Mesenchymal stem cell (in vitro differentiated cells and primary cell): ENCODE measurements around the gene PGC.

Experiments
- DNase-seq: peaks from one replicate; pipeline ENCODE4 v3.0.0-alpha.2; 2013
- H2AFZ ChIP-seq: one replicate; pipeline ENCODE4 v1.6.1; 2013; ENCODE audit warnings: low read depth, mild to moderate bottlenecking, control low read depth, inconsistent platforms, low read length, moderate library complexity
- H2AK5ac ChIP-seq: 2 replicates; pipeline ENCODE4 v1.6.1; 2013; ENCODE audit warnings: low read length, moderate library complexity, mild to moderate bottlenecking, inconsistent platforms; ENCODE audit not compliant: severe bottlenecking
- H2BK120ac ChIP-seq: one replicate; pipeline ENCODE4 v1.6.1; 2013; ENCODE audit warnings: low read depth, mild to moderate bottlenecking, inconsistent platforms, low read length, moderate library complexity
- H2BK12ac ChIP-seq, 2 experiments: one replicate each; pipeline ENCODE4 v1.6.1; 2013; ENCODE audit warnings: inconsistent platforms in 2 of 2, low read length in 2 of 2, mild to moderate bottlenecking in 2 of 2, moderate library complexity in 2 of 2, control low read depth in 1 of 2
- H2BK15ac ChIP-seq: one replicate; pipeline ENCODE4 v1.6.1; 2013; ENCODE audit warnings: mild to moderate bottlenecking, low read depth, inconsistent platforms; ENCODE audit not compliant: poor library complexity, severe bottlenecking
- H2BK5ac ChIP-seq: 2 replicates; pipeline ENCODE4 v1.6.1; 2013; ENCODE audit warnings: low read depth, mild to moderate bottlenecking, low read length, control low read depth, inconsistent platforms; ENCODE audit not compliant: poor library complexity, severe bottlenecking
- H3K14ac ChIP-seq, 2 experiments: one replicate each; pipeline ENCODE4 v1.6.1; 2013; ENCODE audit warnings: inconsistent platforms in 2 of 2, low read length in 2 of 2, control low read depth in 1 of 2, mild to moderate bottlenecking in 1 of 2, moderate library complexity in 1 of 2
- H3K18ac ChIP-seq, 2 experiments: one replicate each; pipeline ENCODE4 v1.6.1; 2013; ENCODE audit warnings: inconsistent platforms in 2 of 2, low read length in 2 of 2, control low read depth in 1 of 2, low read depth in 1 of 2, mild to moderate bottlenecking in 1 of 2
- H3K23ac ChIP-seq, 2 experiments: one replicate each; pipeline ENCODE4 v1.6.1; 2013; ENCODE audit warnings: inconsistent platforms in 2 of 2, low read length in 2 of 2, mild to moderate bottlenecking in 2 of 2, moderate library complexity in 2 of 2, control low read depth in 1 of 2
- H3K27ac ChIP-seq: 2 replicates; pipeline ENCODE4 v1.5.1; 2013; ENCODE audit warnings: mild to moderate bottlenecking, moderate library complexity, low read length, control low read depth, inconsistent platforms; ENCODE audit not compliant: poor library complexity, severe bottlenecking
- H3K27me3 ChIP-seq, 2 experiments: 2 replicates each; pipeline versions ENCODE4 v1.6.1 to v1.7.0; 2013; ENCODE audit warnings: low read length in 2 of 2, mild to moderate bottlenecking in 2 of 2, moderate library complexity in 2 of 2, control low read depth in 1 of 2, inconsistent platforms in 1 of 2; ENCODE audit not compliant: control insufficient read depth in 1 of 2, insufficient read depth in 1 of 2
- H3K36me3 ChIP-seq, 2 experiments: 2 replicates each; pipeline versions ENCODE4 v1.6.1 to v1.7.0; 2013; ENCODE audit warnings: low read length in 2 of 2, control low read depth in 1 of 2, inconsistent platforms in 1 of 2, low read depth in 1 of 2, mild to moderate bottlenecking in 1 of 2; ENCODE audit not compliant: insufficient read depth in 2 of 2, control insufficient read depth in 1 of 2
- H3K4ac ChIP-seq, 2 experiments: one replicate each; pipeline ENCODE4 v1.6.1; 2013; ENCODE audit warnings: inconsistent platforms in 2 of 2, low read length in 2 of 2, mild to moderate bottlenecking in 2 of 2, moderate library complexity in 2 of 2, control low read depth in 1 of 2, low read depth in 1 of 2
- H3K4me1 ChIP-seq: 2 replicates; pipeline ENCODE4 v1.6.1; 2013; ENCODE audit warnings: low read depth, low read length, control low read depth; ENCODE audit not compliant: control insufficient read depth, insufficient read depth
- H3K4me2 ChIP-seq: 2 replicates; pipeline ENCODE4 v1.6.1; 2013; ENCODE audit warnings: low read length, mild to moderate bottlenecking, inconsistent platforms; ENCODE audit not compliant: poor library complexity, severe bottlenecking
- H3K4me3 ChIP-seq, 2 experiments: 2 replicates each; pipeline versions ENCODE4 v1.5.1 to v1.7.0; 2013; ENCODE audit warnings: low read length in 2 of 2, mild to moderate bottlenecking in 2 of 2, control low read depth in 1 of 2, low read depth in 1 of 2; ENCODE audit not compliant: insufficient read depth in 1 of 2
- H3K79me1 ChIP-seq: replicated peaks from 2 replicates; pipeline ENCODE4 v1.6.1; 2013; ENCODE audit warnings: mild to moderate bottlenecking, control low read depth, low read length, inconsistent platforms; ENCODE audit not compliant: poor library complexity, severe bottlenecking
- H3K9ac ChIP-seq: 2 replicates; pipeline ENCODE4 v1.7.0; 2013; ENCODE audit warnings: mild to moderate bottlenecking, low read length, moderate library complexity
- H3K9me3 ChIP-seq: 2 replicates; pipeline ENCODE4 v1.7.0; 2013; ENCODE audit warnings: mild to moderate bottlenecking, low read length; ENCODE audit not compliant: control insufficient read depth
- H4K8ac ChIP-seq: one replicate; pipeline ENCODE4 v1.6.1; 2013; ENCODE audit warnings: inconsistent platforms, mild to moderate bottlenecking, low read length, moderate library complexity
- H4K91ac ChIP-seq: one replicate; pipeline ENCODE4 v1.6.1; 2013; ENCODE audit warnings: mild to moderate bottlenecking, low read length, inconsistent platforms
- WGBS: methylation state at CpG from one replicate; pipeline ENCODE4 v1.1.7; 2013; ENCODE audit warnings: mixed read lengths; 5-methylcytosine and 5-hydroxymethylcytosine counted together

Gene PGC

DNA sequence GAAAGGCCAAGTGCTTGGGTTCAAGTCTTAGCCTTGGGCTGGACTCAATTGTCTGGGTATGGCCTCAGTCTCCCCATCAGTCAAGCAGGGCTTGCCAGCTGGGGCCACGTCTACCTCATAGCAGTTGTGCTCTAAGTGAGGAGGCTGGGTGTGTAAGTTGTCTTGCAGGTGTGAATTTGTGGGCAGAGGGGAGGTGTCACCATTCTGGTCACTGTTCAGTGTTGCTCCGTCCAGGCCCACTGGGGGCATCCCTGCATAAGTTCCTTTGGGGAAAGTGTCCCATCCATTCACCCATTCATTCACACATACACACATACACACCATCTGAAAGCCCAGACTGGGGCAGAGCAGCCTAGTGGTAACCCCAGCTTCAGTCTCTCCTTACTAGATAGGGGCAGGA, 48.1 kb downstream of the PGC start:
- Histone ChIP-seq H3K23ac (no peak overlapping the region), H3K14ac (peak overlapping the region in 1 of 2 experiments; percentile 74), H3K4me2 (no peak overlapping the region), H3K9me3 (no peaks in the 10 kb centered on the region), H2AFZ (no peak overlapping the region), H2BK12ac (peak overlapping the region in 1 of 2 experiments; percentile 29), H3K79me1 (peaks cover 31% of the 10 kb centered on the region), H3K27ac (peak overlapping the region; percentile 77), H3K27me3 (no peaks in the 10 kb centered on the region), H3K4me1 (peaks cover 61% of the 10 kb centered on the region), H3K36me3 (peaks cover 0 to 22% of the 10 kb centered on the region in 2 experiments), H2BK120ac (no peak overlapping the region), H2BK5ac (peak overlapping the region; percentile 75), H4K91ac (peak overlapping the region; percentile 55), H3K4me3 (no peak overlapping the region), H3K18ac (peak overlapping the region in 1 of 2 experiments; percentile 54), H4K8ac (peak overlapping the region; percentile 47), H2AK5ac (peak overlapping the region; percentile 98), H3K4ac (peak overlapping the region in 1 of 2 experiments; percentile 24), H3K9ac (no peak overlapping the region), H2BK15ac (no peak overlapping the region)
- no peak for DNase-seq
- WGBS = 77% methylated on average over 2 of the region's 2 CpGs

GRCh38 chr6:41697861-41698781, 49.1 kb downstream of the PGC start:
- DNase-seq = peak; percentile 80
- Histone ChIP-seq H3K4ac (peak overlapping the region in 1 of 2 experiments; percentile 24), H4K91ac (no peak overlapping the region), H2AFZ (no peak overlapping the region), H2BK15ac (no peak overlapping the region), H3K18ac (peak overlapping the region in 1 of 2 experiments; percentile 8), H2BK120ac (no peak overlapping the region), H2BK5ac (peak overlapping the region; percentile 3), H3K4me2 (no peak overlapping the region), H3K27me3 (no peaks in the 10 kb centered on the region), H4K8ac (peak overlapping the region; percentile 16), H3K36me3 (peaks cover 0 to 13% of the 10 kb centered on the region in 2 experiments), H3K4me1 (peaks cover 62% of the 10 kb centered on the region), H3K23ac (no peak overlapping the region), H2BK12ac (no peak overlapping the region), H3K9ac (peak overlapping the region; percentile 23), H2AK5ac (no peak overlapping the region), H3K27ac (peak overlapping the region; percentile 77), H3K4me3 (no peak overlapping the region), H3K9me3 (no peaks in the 10 kb centered on the region), H3K14ac (no peak overlapping the region), H3K79me1 (peaks cover 32% of the 10 kb centered on the region)
- WGBS = 52% methylated on average over 15 of the region's 15 CpGs

- no peak overlapping the region for H4K91ac ChIP-seq
- DNase-seq = no peak
- H3K79me1 ChIP-seq = peaks cover 27% of the 10 kb centered on the region
- H2BK120ac ChIP-seq = no peak overlapping the region
- H3K4me1 ChIP-seq = peaks cover 54% of the 10 kb centered on the region
- no peak overlapping the region for H3K9ac ChIP-seq
- no peak overlapping the region for H2AK5ac ChIP-seq
- no peak overlapping the region for H3K14ac ChIP-seq
- no peaks in the 10 kb centered on the region for H3K9me3 ChIP-seq
- no peak overlapping the region for H3K4me2 ChIP-seq
- H3K27me3 ChIP-seq = no peaks in the 10 kb centered on the region
- H2BK12ac ChIP-seq = no peak overlapping the region
- whole genome bisulfite sequencing = 97% methylated on average over 5 of the region's 6 CpGs
- peaks cover 0 to 4% of the 10 kb centered on the region in 2 experiments for H3K36me3 ChIP-seq
- H2BK15ac ChIP-seq = no peak overlapping the region
- H3K4me3 ChIP-seq = no peak overlapping the region
- no peak overlapping the region for H3K23ac ChIP-seq
- no peak overlapping the region for H2AFZ ChIP-seq
- H3K27ac ChIP-seq = no peak overlapping the region
- H3K4ac ChIP-seq = no peak overlapping the region
- H3K18ac ChIP-seq = no peak overlapping the region
- no peak overlapping the region for H4K8ac ChIP-seq
- no peak overlapping the region for H2BK5ac ChIP-seq
Observed at GRCh38 chr6:41696788-41697187, 50.4 kb downstream of the PGC start.

GRCh38 chr6:41695825-41696224, 51.4 kb downstream of the PGC start:
- Histone ChIP-seq H3K79me1 (peaks cover 35% of the 10 kb centered on the region), H2BK15ac (no peak overlapping the region), H3K4me1 (peaks cover 47% of the 10 kb centered on the region), H2BK5ac (no peak overlapping the region), H2AFZ (no peak overlapping the region), H3K18ac (no peak overlapping the region), H3K9me3 (no peaks in the 10 kb centered on the region), H3K23ac (no peak overlapping the region), H4K8ac (no peak overlapping the region), H2BK120ac (no peak overlapping the region), H3K4ac (no peak overlapping the region), H3K27me3 (no peaks in the 10 kb centered on the region), H4K91ac (no peak overlapping the region), H2BK12ac (no peak overlapping the region), H3K4me2 (no peak overlapping the region), H3K36me3 (peaks cover 0 to 13% of the 10 kb centered on the region in 2 experiments), H3K9ac (no peak overlapping the region), H3K27ac (no peak overlapping the region), H2AK5ac (peak overlapping the region; percentile 25), H3K4me3 (peak overlapping the region in 1 of 2 experiments; percentile 27), H3K14ac (no peak overlapping the region)
- no peak for DNase-seq
- 92% methylated on average over 6 of the region's 6 CpGs for WGBS
